Fibroblast of skin of abdomen (primary cell): ENCODE measurements around the gene MOV10L1.
"Not testable (repeated sequence)": the region's sequence is repeated elsewhere in the genome, so short reads cannot be mapped to it uniquely, and the experiment has no call there.

Experiments
- DNase-seq: peaks from one replicate; pipeline ENCODE4 v3.0.0-alpha.2; 2013

The MOV10L1 gene

GRCh38 chr22:50138988-50139387 is 49.2 kb downstream of the MOV10L1 start:
- no peak for DNase-seq

- DNase-seq, result no peak
These were observed 50.1 kb downstream of the MOV10L1 start for GRCh38 chr22:50139843-50140415.

- DNase-seq, result no peak
These were observed 50.8 kb downstream of the MOV10L1 start for GRCh38 chr22:50140615-50141014.

- no peak for DNase-seq
These were observed 51.7 kb downstream of the MOV10L1 start for GRCh38 chr22:50141462-50141861.

GRCh38 chr22:50141891-50142363 is 52.1 kb downstream of the MOV10L1 start:
- DNase-seq, result no peak

- no peak for DNase-seq
These were observed 53.3 kb downstream of the MOV10L1 start for GRCh38 chr22:50143096-50143495.

GRCh38 chr22:50144005-50144614 is 54.3 kb downstream of the MOV10L1 start:
- no peak for DNase-seq

- DNase-seq, result no peak
These were observed 56.1 kb downstream of the MOV10L1 start for GRCh38 chr22:50145721-50146438.

GRCh38 chr22:50146439-50147238 is 56.8 kb downstream of the MOV10L1 start:
- DNase-seq, result peak; percentile 72

- not testable (repeated sequence) for DNase-seq
These were observed 57.7 kb downstream of the MOV10L1 start for GRCh38 chr22:50147258-50148165.

- DNase-seq, result no peak
These were observed 58.3 kb downstream of the MOV10L1 start for GRCh38 chr22:50148166-50148500.

GRCh38 chr22:50148991-50149721 is 59.4 kb downstream of the MOV10L1 start:
- DNase-seq, result no peak

- no peak for DNase-seq
These were observed 60.6 kb downstream of the MOV10L1 start for GRCh38 chr22:50150161-50151129.

- DNase-seq, result no peak
These were observed 62.0 kb downstream of the MOV10L1 start for GRCh38 chr22:50151571-50152537.

GRCh38 chr22:50153056-50153755 is 63.4 kb downstream of the MOV10L1 start:
- DNase-seq, result no peak

- no peak for DNase-seq
These were observed 63.9 kb downstream of the MOV10L1 start for GRCh38 chr22:50153756-50154140.

GRCh38 chr22:50157709-50158375 is 68.0 kb downstream of the MOV10L1 start:
- DNase-seq, result no peak

- DNase-seq, result no peak
These were observed 71.1 kb downstream of the MOV10L1 start for GRCh38 chr22:50160947-50161346.
